OCI-M1 (cell line): Measurements from ENCODE around the gene C2CD4A.

Source experiments
- DNase-seq: peaks from one replicate; lab custom pipeline; 2025; lab: John Stamatoyannopoulos, UW

The C2CD4A gene

GRCh38 chr15:62103431-62103830, 36.7 kb downstream of the C2CD4A start:
- DNase-seq: no peak

- DNase-seq: no peak
Measured at GRCh38 chr15:62104401-62104800, 37.6 kb downstream of the C2CD4A start.

- DNase-seq: no peak
Measured at GRCh38 chr15:62104846-62105245, 38.1 kb downstream of the C2CD4A start.

- no peak for DNase-seq
Measured at GRCh38 chr15:62105266-62105665, 38.5 kb downstream of the C2CD4A start.

- DNase-seq: no peak
Measured at GRCh38 chr15:62106096-62106495, 39.3 kb downstream of the C2CD4A start.

- DNase-seq: no peak
Measured at GRCh38 chr15:62107571-62108121, 40.9 kb downstream of the C2CD4A start.

- no peak for DNase-seq
Measured at GRCh38 chr15:62108411-62108810, 41.6 kb downstream of the C2CD4A start.

GRCh38 chr15:62109437-62109836, 42.7 kb downstream of the C2CD4A start:
- no peak for DNase-seq

GRCh38 chr15:62109982-62110851, 43.4 kb downstream of the C2CD4A start:
- DNase-seq: no peak

- DNase-seq: no peak
Measured at GRCh38 chr15:62112081-62112480, 45.3 kb downstream of the C2CD4A start.

- DNase-seq: peak; percentile 11
Measured at GRCh38 chr15:62112616-62113593, 46.1 kb downstream of the C2CD4A start.

- DNase-seq: no peak
Measured at GRCh38 chr15:62115847-62116246, 49.1 kb downstream of the C2CD4A start.

- no peak for DNase-seq
Measured at GRCh38 chr15:62118520-62119226, 51.9 kb downstream of the C2CD4A start.

GRCh38 chr15:62119227-62119864, 52.6 kb downstream of the C2CD4A start:
- peak; percentile 90 for DNase-seq

GRCh38 chr15:62119874-62120273, 53.1 kb downstream of the C2CD4A start:
- DNase-seq: no peak
